GM21529 (cell line): ENCODE data around the gene LYPD4.

Source experiments
- ATAC-seq: cut with Tn5 transposase; IDR thresholded peaks from one replicate; pipeline ENCODE4 v1.9.1; 2021; ENCODE audit not compliant: unreplicated experiment

LYPD4 gene

DNA sequence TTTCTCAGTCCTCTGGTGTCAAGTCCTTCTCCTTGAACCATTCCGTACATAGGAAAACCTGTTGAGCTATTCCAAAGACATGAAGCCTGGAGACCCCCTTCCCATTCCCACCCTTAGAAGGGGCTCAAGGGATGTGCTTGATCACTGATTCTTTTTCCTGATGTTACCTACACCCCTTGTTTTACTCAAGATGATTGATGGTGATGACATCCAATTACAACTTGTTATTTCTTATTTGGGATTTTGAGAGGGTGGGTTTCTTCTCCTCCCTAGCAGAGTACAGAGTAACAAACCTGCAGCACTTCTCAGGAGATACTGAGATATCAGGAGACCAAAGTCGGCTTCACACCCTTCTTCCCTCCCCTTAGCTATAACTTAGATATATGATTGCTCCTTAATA is 8.9 kb upstream of the LYPD4 start:
- no peak for ATAC-seq

DNA sequence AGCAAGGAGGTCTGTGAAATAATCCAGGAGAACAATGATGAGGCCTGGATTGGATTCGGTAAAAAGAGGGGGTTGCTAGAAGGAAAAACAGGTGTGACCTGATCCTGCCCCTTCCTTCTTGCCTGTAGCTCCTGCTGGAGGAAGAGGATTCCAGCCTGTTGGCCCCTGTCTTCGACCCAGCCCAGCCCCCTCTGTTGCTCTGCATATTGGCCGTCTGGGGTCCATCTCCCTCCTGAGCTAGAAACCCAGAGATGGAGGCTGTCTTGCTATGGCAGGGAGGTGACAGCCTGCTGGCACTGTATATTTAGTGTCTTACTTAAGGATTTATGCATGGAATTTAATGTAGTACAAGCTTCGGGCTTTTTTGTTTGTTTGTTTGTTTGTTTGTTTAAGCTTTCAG is 7.0 kb upstream of the LYPD4 start:
- ATAC-seq = no peak

DNA sequence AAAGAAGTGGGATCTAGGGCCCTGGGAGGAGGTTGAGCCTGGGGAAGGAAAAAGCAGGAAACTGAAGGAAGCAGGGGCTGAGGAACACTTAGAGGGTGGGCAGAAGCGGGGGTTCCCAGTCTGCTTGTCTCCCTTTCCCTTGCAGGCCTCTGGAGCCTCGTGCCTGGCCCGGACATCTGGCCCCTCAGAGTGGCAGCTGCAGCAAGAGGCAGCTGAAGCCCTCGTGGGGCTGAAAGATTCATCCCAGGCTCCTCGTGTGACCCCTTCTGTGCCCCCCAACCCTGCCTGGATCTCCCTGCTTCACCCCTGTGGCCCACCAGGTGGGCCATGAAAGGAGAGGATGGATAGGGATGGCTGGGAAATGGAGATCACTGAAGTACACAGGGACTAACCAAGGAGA is 5.9 kb upstream of the LYPD4 start:
- ATAC-seq = no peak

DNA sequence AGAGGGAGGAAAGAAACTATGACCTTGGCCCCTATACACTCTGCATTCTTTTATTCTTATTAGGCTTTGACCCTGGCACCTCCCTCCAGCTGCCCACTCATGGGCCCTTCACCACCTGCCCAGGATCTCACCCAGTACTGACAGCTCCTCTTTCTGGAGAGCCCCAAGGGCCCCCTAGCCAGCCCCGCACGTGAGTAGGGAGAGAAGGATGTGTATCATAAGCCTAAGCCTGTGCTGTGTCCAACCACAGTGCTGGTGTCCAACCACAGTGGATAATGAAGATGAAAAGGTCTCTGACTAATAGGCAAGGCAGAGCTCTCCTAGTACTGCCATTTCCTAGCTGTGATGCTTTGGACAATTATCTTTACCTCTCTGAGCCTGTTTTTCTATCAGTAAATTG is 4.6 kb upstream of the LYPD4 start:
- ATAC-seq = no peak

DNA sequence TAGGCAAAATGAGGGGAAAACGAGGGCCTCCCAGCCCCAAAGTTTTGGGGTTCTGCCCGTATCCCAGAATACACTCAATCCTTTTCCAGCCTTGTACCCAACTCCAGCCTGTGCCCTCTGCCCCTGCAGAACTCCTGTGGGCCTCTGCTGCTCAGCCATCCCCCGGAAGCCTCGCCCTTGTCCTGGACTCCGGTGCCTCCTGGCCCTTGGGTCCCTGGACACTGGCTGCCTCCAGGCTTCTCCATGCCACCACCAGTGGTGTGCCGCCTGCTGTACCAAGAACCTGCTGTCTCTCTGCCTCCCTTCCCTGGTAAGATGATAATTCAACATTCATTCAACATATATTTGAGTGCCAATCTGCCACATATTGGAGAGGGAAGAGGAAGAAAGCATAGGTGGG is 4.2 kb upstream of the LYPD4 start:
- ATAC-seq = no peak

DNA sequence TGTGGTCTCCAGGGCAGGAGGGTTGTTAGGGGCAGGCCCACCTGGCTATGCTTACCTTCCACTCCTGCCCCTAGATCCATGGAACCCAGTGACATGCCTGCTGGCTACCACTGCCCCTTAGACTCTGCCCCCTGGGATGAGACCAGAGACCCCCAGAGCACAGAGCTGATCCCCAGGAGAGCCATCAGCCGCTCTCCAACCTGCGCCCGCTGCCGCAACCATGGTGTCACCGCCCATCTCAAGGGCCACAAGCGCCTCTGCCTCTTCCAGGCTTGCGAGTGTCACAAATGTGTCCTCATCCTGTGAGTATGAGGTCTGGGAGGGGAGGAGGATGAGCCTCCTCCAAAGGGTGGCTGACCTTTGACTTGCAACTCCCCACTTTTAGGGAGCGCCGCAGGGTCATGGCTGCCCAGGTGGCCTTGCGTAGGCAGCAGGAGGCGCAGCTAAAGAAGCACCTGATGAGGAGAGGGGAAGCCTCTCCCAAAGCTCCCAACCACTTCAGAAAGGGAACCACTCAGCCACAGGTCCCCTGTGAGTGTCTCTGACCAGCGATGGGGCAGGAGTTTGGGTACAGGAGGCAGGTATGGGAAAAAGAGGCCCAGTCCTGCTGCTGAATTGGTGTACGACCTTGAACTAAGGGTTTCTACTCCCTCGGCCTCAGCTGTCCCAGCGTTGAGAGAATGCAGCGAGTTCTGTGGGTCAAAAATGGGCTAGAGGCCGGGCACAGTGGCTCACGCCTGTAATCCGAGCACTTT is 3.0 kb upstream of the LYPD4 start:
- no peak for ATAC-seq

DNA sequence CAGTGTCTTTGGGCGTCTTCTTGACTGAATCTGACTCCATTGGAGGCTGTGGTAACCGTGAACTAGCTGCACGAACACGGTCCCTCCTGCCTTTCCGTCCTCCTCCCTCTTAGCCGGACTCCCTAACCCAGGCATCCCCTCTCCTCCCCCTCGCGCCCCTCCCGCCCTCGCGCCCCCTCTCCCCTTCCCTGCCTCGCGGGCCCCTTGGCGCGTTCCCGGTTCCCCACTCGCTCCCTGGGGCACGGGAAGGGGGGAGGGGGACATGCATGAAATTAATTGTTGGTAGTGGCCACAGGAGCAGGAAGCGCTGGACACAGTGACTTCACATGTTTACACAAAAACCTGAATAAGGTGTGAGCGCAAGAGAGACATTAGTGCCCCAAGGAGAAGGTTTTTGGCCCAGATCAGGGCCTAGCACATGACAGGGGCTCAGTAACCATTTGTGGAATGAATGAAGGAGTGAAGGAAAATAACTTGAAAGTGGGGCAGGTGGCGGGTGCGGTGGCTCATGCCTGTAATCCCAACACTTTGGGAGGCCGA is 638 bp upstream of the LYPD4 start:
- no peak for ATAC-seq

DNA sequence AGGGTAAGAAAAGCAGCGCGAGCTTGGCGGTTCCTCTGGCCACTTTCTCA is 343 bp upstream of the LYPD4 start, which contains the start of gene DMRTC2:
Gene DMRTC2, plus strand, starts transcription at position 42 of the 50 bp plus-strand sequence. CDS start 2,387 bp downstream, outside the sequence.
- no peak for ATAC-seq

DNA sequence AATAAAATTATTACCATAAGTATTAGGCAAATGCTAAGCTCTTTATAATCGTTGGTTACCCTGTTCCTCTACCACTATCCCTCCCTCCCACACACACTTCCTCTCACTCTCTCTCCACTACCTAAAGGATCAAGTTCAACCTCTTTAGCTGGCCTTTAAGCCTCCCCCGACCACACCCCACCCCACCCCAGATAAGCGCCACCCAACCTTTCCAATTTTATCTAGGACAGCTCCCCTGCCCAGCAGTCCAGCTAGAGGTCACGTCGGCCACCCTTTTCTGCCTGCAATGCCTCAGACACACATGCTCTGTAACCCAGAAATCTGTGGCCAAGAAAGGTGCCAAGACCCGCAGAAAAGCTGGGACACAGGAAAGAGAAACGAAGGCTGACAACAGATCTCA is 1.1 kb downstream of the LYPD4 start:
- no peak for ATAC-seq

DNA sequence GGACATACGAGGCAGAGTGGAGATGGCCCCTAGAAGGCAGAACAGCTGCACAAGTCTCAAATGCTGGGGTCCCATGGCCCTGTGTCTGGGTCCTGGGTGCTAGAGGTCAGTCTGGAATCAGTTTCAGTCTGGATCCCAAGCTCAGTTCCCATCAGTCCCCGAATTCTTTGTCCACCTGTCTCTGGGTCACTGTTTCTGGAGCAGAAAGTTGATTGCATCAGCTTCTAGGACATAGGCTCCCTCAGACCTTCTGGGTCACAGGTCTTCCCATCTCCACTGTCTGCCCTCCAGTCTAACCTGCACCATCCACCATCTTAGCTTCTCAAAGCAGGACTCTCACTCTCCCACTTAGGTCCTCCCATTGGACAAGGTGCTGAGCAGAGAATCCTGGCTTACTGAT is 5.3 kb downstream of the LYPD4 start:
- no peak for ATAC-seq

DNA sequence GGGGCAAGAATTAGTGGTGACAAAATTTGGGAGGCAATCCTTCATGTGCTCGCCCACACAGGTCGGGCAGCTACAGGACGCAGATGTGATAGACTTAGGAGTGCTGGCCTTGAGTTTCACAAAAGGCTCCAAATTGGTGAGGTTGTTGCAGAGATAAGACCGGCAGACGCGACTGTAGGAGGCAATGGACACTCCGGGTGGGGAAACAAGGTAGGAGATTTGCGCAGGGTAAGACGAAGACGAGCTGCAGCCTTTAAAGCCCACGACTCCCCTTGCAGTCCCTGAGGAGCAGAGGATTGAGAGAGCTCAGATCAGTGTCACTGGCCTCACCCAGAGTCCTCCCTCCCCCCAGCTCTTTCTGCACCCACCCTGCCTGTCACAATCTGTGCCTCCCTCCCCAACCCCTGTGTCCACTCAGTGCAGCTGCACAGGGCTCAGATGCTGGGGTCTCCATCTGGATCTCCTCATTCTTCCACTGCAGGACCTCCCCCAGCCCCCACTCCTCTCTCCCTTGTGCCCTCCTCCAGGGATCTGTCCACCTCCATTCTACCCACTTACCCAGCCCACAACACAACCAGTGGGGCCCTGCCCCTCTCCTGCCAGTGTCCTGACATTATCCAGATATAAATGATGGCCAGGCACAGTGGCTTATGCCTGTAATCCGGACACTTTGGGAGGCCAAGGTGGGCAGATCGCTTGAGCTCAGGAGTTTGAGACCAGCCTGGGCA is 6.3 kb downstream of the LYPD4 start:
- no peak for ATAC-seq

DNA sequence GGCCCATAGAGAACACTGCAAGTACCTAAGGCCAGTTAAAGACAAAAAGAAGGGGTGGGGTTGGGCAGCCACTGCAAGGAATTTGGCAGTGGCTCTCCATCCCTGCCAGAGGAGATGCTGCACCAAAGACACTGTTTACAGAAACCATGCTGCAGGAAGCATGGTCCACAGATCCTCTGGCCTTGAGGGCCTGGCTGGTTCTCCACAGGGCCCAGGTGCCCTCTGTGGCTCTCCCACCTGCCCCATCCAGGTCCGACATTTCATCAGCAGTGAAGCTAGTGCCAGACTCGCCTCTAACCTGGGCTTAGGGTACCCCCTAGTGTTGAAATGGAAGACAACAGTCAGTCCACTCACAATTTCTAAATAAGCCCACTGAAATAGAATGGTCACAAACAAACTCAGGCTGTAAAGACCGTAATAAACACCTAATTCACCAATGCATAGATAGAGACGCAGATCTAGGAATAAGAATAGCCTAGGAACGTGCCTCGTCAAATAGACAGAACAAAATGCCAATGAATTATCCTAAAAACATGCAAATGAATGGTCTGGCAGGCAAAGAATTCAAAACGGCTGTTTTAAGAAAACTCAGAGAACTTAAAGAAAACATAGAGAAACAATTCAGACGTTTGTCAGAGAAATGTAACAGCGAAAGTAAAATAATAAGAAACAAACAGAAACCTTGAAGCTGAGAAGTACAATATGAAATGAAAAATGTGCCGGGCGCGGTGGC is 23.3 kb downstream of the LYPD4 start:
- ATAC-seq = no peak

DNA sequence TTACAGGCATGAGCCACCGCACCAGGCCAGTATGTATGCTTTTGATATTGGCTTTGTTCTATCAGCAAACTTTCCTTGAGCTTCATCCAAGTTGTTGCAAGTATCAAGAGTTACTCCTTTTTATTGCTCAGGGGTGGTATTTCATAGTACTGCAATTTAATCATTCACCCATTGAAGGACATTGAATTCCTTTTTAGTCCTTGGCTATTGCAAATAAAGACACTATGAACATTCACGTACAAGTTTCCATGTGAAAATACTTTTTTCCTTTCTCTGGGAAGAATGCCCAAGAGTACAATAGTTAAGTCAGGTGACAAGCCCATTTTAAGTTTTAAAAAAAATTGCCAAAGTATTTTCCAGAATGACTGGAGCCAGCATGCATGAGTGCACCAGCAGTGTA is 27.7 kb downstream of the LYPD4 start:
- no peak for ATAC-seq

DNA sequence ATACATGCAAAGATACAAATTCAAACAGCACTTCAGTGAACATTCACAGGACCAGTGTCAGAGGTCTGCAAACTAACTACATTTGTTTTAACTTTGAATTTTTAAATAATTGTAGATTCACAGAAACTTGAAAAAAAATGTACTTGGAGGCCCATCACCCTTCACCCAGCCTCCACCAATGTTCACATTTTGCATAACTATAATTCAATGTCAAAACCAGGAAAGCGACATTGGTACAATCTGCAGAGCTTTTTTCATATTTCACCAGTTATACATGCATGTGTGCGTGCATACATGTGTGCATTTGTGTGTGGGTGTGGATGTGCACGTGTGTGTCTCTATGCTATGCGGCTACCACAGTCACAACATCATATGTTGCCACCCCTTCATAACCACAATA is 29.2 kb downstream of the LYPD4 start:
- no peak for ATAC-seq

DNA sequence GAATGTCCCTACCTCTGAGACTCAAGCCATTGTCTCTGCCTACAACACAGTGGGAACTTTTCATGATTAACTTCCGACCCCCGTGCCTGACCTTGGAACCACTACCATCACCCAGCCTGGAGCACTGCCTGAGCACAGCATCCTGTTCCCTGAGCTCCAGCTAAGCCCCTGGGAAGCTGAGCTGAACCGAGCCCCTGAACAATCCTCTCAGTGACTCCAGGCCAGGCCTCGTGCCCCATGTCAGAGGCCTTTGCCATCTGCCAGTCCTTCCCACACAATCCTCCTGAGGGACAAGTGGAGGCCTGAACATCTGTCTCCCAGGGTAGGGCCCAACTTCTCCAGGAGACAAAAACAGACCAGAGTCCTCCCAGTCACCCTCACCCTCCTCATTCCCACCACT is 30.6 kb downstream of the LYPD4 start:
- ATAC-seq = no peak

DNA sequence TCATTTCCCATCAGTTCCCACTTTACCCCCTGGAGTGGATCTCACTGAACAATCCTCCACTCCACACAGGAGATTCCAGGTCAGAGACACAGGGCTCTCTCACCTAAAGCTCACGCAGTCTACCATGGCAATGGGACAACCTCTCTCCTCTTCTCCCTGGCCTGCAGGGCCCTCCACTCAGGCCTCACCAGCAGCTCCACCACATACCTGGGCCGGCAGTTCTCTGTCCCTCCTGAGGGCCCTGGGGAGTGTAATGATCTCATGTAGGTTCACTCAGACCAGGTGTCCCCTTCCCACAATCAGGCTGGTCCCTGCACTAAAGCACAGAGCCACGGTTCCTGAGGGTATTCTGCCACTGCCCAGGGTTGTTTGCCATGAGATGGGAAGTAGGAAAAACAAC is 32.5 kb downstream of the LYPD4 start:
- no peak for ATAC-seq

DNA sequence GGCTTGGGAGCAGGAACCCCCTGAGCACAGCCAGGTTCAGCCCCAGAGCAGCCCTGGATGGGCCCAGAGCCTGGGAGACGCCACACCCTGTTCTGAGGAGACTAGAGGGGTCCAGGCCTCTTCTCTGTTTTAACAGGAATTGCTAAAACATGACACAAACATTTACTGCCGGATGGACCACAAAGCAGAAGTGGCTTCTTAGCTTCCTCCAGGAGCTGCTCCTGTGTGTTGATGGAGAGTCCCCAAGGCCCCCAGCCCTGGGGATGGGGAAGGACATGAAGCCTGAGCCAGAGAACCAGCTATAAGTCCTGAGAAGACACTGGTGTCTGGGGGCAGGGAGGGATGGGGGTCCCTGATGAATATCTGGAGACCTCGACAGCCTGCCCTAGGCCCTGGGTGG is 33.4 kb downstream of the LYPD4 start:
- ATAC-seq = no peak

DNA sequence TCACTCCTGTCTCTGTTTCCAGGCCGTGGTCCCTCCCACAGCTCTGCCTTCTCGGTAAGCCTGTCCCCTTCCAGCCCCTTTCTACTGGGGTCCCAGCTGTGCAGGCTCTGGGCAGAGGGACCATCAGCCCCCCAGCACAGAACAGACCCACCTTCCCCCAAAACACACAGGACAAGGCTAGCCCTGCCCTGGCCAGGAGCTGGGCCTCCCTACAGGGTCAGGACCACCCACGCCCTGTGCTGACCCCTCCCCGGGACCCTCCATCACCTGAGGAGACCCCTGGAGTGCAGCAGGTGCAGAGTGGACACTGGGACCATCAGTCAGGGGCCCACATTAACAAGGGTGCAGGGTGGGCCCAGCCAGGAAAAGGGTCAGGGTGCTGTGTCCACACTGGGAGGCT is 34.2 kb downstream of the LYPD4 start:
- ATAC-seq = no peak

DNA sequence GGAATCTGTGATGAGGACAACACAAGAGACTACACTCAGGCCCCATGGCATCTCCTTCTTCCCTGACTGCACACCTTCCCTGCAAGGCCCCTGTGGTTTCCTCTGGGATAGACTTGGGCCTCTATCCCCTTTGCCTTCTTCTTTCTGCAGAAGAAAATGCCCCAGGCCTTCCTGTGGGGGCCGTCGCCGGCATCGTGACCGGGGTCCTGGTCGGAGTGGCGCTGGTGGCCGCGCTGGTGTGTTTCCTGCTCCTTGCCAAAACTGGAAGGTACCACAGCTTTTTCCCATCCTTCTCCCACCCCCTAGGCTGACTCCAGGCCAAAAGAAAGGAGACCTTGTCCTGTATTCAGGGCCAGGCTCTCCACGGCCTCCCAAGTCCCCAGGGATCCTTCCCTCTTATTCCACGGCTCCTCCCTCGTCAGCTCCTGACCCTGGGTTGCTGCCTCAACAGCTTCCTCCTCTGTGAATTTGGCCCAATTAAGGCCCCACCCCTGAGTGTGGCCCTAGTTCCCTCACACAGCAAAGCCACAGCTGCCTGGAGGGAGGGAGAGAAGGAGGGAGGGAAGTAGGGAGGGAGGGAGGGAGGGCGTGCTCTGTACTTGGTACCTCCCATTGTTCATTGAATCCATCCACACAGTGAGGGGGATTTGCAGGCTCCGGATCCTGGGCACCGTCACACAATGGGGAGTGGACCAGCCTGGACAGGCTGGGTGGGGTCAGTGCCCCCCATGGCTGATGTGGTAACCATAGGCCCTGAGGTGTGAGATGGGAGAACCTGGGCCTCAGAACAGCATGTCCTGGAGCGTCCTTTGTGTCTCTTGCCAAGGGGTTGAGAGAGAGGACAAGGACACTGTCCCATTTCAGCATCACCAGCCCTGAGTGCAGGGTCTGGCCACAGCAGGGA is 35.6 kb downstream of the LYPD4 start:
- no peak for ATAC-seq

DNA sequence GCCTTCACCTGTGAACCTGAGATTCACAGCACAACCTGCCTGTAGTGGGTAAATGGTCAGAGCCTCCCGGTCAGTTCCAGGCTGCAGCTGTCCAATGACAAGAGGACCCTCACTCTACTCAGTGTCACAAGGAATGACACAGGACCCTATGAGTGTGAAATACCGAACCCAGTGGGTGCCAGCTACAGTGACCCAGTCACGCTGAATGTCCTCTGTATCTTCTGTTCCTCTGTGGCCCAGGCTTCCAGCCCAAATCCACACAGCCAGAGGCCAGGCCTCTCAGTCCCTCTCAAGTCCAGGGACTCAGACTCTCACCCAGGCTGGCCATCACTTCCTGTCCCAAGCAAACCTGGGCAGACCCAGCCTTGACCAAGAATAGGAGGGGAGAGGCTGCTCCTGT is 37.3 kb downstream of the LYPD4 start:
- ATAC-seq = no peak

DNA sequence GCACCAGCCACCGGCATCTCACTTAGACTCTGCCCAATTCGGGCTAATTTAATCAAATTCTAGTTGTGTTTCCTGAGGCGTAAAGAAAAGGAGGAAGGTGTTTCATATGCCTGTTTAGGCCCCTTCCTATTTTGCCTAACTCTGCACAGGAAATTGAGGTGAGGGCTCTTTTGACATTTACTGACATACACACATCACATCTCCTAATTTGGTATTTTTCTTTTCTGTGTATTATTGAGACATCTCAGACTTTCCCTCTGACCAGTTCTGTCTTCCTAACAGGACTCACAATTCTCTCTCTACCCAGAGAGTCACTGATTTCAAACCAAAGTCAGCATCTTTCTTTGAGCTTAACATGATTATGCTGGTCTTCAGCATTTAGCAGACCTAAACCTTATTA is 40.1 kb downstream of the LYPD4 start:
- ATAC-seq = no peak
